IMR-90 (cell line): ENCODE data around the gene CYB5B. TPM values are rescaled to one million over a fixed set of nuclear protein-coding genes. Genes with fewer than 3 reads are reported as not detected.

Source experiments
- ATAC-seq: fragments of 200-7000 bp; cut with Tn5 transposase; 2 replicates; pipeline ENCODE4 v1.9.1; 2020; ENCODE audit warnings: low read depth, mild to moderate bottlenecking, moderate library complexity
- BruUV-seq: library from RNA; stranded (reverse); fragments of 400-500 nt; replicated peaks from 2 replicates; lab custom pipeline; 2021; lab: Mats Ljungman, UMichigan
- CTCF ChIA-PET: fragments of 300-600 bp; formaldehyde crosslinking; extraction: SDS; loops from one replicate; lab custom pipeline; 2021; ENCODE audit warnings: antibody characterized with exemption; lab: Yijun Ruan, JAX
- POLR2A ChIA-PET: fragments of 300-600 bp; sonication (Branson Sonifier 250); formaldehyde crosslinking; loops from one replicate; lab custom pipeline; 2022; ENCODE audit warnings: antibody characterized with exemption; ENCODE audit not compliant: unreplicated experiment; lab: Charles Lee
- DNase-seq: peaks from one replicate; pipeline ENCODE4 v3.0.0; 2013
- H2AFZ ChIP-seq: replicated peaks from 2 replicates; pipeline ENCODE3; 2013; ENCODE audit warnings: low read length, mild to moderate bottlenecking; ENCODE audit not compliant: poor library complexity
- H2AK5ac ChIP-seq: 2 replicates; pipeline ENCODE4 v1.6.1; 2013; ENCODE audit warnings: low read depth, low read length, inconsistent platforms
- H2AK9ac ChIP-seq: replicated peaks from 2 replicates; pipeline ENCODE3; 2013; ENCODE audit warnings: mild to moderate bottlenecking, low read depth, low read length, moderate library complexity; ENCODE audit not compliant: poor library complexity
- H2BK120ac ChIP-seq: 2 replicates; pipeline ENCODE4 v1.6.1; 2013; ENCODE audit warnings: low read depth, low read length, inconsistent platforms
- H2BK15ac ChIP-seq: 3 replicates; pipeline ENCODE4 v1.6.1; 2013; ENCODE audit warnings: low read depth, low read length, inconsistent platforms
- H2BK20ac ChIP-seq: 2 replicates; pipeline ENCODE4 v1.6.1; 2013; ENCODE audit warnings: low read depth, mild to moderate bottlenecking, inconsistent platforms, low read length, moderate library complexity
- H2BK5ac ChIP-seq: 2 replicates; pipeline ENCODE4 v1.6.1; 2013; ENCODE audit warnings: mild to moderate bottlenecking, low read depth, low read length, inconsistent platforms; ENCODE audit not compliant: poor library complexity, severe bottlenecking
- H3K14ac ChIP-seq: replicated peaks from 2 replicates; pipeline ENCODE4 v1.6.1; 2013; ENCODE audit warnings: low read depth, low read length, inconsistent platforms
- H3K18ac ChIP-seq: 2 replicates; pipeline ENCODE4 v1.6.1; 2013; ENCODE audit warnings: low read depth, low read length, control low read depth
- H3K23ac ChIP-seq: 2 replicates; pipeline ENCODE4 v1.6.1; 2013; ENCODE audit warnings: low read depth, low read length, inconsistent platforms
- H3K27ac ChIP-seq: 2 replicates; pipeline ENCODE4 v1.5.1; 2013; ENCODE audit warnings: mild to moderate bottlenecking, control low read depth, low read length; ENCODE audit not compliant: insufficient read depth
- H3K27me3 ChIP-seq: 2 replicates; pipeline ENCODE4 v1.6.1; 2013; ENCODE audit warnings: low read length; ENCODE audit not compliant: control insufficient read depth, insufficient read depth
- H3K36me3 ChIP-seq: 2 replicates; pipeline ENCODE4 v1.6.1; 2013; ENCODE audit warnings: low read length, mixed read lengths; ENCODE audit not compliant: control insufficient read depth, insufficient read depth
- H3K4ac ChIP-seq: 2 replicates; pipeline ENCODE4 v1.6.1; 2013; ENCODE audit warnings: low read depth, low read length, inconsistent platforms
- H3K4me1 ChIP-seq: 2 replicates; pipeline ENCODE4 v1.6.1; 2013; ENCODE audit warnings: low read length, mixed read lengths; ENCODE audit not compliant: control insufficient read depth, insufficient read depth
- H3K4me2 ChIP-seq: 2 replicates; pipeline ENCODE4 v1.6.1; 2013; ENCODE audit warnings: low read depth, mild to moderate bottlenecking, control low read depth, low read length, moderate library complexity
- H3K4me3 ChIP-seq: 2 replicates; pipeline ENCODE4 v1.5.1; 2013; ENCODE audit warnings: low read depth, mild to moderate bottlenecking, control low read depth, low read length, moderate library complexity; ENCODE audit not compliant: insufficient read depth
- H3K56ac ChIP-seq: 2 replicates; pipeline ENCODE4 v1.6.1; 2013; ENCODE audit warnings: low read length, inconsistent platforms; ENCODE audit not compliant: insufficient read depth; ENCODE audit errors: extremely low read depth
- H3K79me1 ChIP-seq, 2 experiments: 2 replicates each; pipeline ENCODE4 v1.6.1; 2013; ENCODE audit warnings: low read length in 2 of 2, inconsistent platforms in 1 of 2, low read depth in 1 of 2
- H3K9ac ChIP-seq: 2 replicates; pipeline ENCODE4 v1.6.1; 2013; ENCODE audit warnings: low read depth, low read length, control low read depth
- H3K9me1 ChIP-seq: 2 replicates; pipeline ENCODE4 v1.6.1; 2013; ENCODE audit warnings: low read length, inconsistent platforms; ENCODE audit not compliant: insufficient read depth
- H3K9me3 ChIP-seq: 2 replicates; pipeline ENCODE4 v1.6.1; 2013; ENCODE audit warnings: low read length; ENCODE audit not compliant: control insufficient read depth, insufficient read depth
- H4K20me1 ChIP-seq: 2 replicates; pipeline ENCODE4 v1.6.1; 2013; ENCODE audit warnings: low read length, inconsistent platforms; ENCODE audit not compliant: insufficient read depth
- H4K5ac ChIP-seq: 2 replicates; pipeline ENCODE4 v1.6.1; 2013; ENCODE audit warnings: mild to moderate bottlenecking, low read depth, low read length, control low read depth
- H4K8ac ChIP-seq, 2 experiments: 2 replicates each; pipeline ENCODE4 v1.6.1; 2013; ENCODE audit warnings: low read depth in 2 of 2, low read length in 2 of 2, control low read depth in 1 of 2, inconsistent platforms in 1 of 2
- H4K91ac ChIP-seq: 2 replicates; pipeline ENCODE4 v1.6.1; 2013; ENCODE audit warnings: low read depth, low read length, inconsistent platforms; ENCODE audit not compliant: insufficient read depth
- BHLHE40 ChIP-seq: fragments of 150-350 bp; IDR thresholded peaks from 2 replicates; pipeline ENCODE4 v1.6.1; 2016; ENCODE audit warnings: mild to moderate bottlenecking, low read depth, low read length
- FOS ChIP-seq: fragments of 150-350 bp; IDR thresholded peaks from 2 replicates; pipeline ENCODE4 v1.6.1; 2016; ENCODE audit warnings: low read depth, low read length
- MAFK ChIP-seq: IDR thresholded peaks from 2 replicates; pipeline ENCODE4 v1.6.1; 2012; ENCODE audit warnings: low read depth, low read length, improper control_type of control experiment
- MAZ ChIP-seq: IDR thresholded peaks from 2 replicates; pipeline ENCODE4 v1.6.1; 2012; ENCODE audit warnings: low read depth, mild to moderate bottlenecking, low read length, improper control_type of control experiment, moderate library complexity, borderline replicate concordance
- NFE2L2 ChIP-seq: fragments of 150-350 bp; IDR thresholded peaks from 2 replicates; pipeline ENCODE4 v1.6.1; 2016; ENCODE audit warnings: low read depth, mild to moderate bottlenecking, low read length
- WGBS, 2 experiments: methylation state at CpG; one replicate each; pipeline versions ENCODE4 v1.1.5 to v1.1.7; 2013; ENCODE audit warnings: missing lambda C conversion rate in 2 of 2; ENCODE audit not compliant: insufficient read length in 1 of 2; ENCODE audit errors: extremely low coverage in 2 of 2; 5-methylcytosine and 5-hydroxymethylcytosine counted together
- dilution Hi-C: fragments of 300-500 bp; cut with HindIII; formaldehyde crosslinking; loops from one replicate; pipeline ENCODE4 v1.14.3; 2018; ENCODE audit warnings: low sequenced_read_pairs; ENCODE audit not compliant: unreplicated experiment
- in situ Hi-C: fragments of 300-500 bp; cut with MboI; formaldehyde crosslinking; loops from 3 replicates; pipeline ENCODE4 v1.14.3; 2019; ENCODE audit warnings: low sequenced_read_pairs, inconsistent platforms, mixed read lengths
- intact Hi-C: fragments of 100-400 bp; cut with micrococcal nuclease; formaldehyde crosslinking; loops from 2 replicates; pipeline ENCODE4 v1.10.0; 2022
- polyA plus RNA-seq, 3 experiments: library from polyadenylated mRNA; depleted of rRNA; stranded (reverse); fragments of >200 nt; gene quantifications; 2 replicates each; pipeline ENCODE4 v1.2.3, GENCODE V29; 2012; ENCODE audit warnings: low replicate concordance in 1 of 3
- total RNA-seq: library from RNA; depleted of rRNA; stranded (reverse); fragments of >200 nt; gene quantifications from 2 replicates; pipeline ENCODE4 v1.2.3, GENCODE V29; 2012

Gene CYB5B
- total and polyA plus RNA-seq, 2 of the 4 experiments (the other 2 are of a cell fraction): 100 to 102 TPM

DNA sequence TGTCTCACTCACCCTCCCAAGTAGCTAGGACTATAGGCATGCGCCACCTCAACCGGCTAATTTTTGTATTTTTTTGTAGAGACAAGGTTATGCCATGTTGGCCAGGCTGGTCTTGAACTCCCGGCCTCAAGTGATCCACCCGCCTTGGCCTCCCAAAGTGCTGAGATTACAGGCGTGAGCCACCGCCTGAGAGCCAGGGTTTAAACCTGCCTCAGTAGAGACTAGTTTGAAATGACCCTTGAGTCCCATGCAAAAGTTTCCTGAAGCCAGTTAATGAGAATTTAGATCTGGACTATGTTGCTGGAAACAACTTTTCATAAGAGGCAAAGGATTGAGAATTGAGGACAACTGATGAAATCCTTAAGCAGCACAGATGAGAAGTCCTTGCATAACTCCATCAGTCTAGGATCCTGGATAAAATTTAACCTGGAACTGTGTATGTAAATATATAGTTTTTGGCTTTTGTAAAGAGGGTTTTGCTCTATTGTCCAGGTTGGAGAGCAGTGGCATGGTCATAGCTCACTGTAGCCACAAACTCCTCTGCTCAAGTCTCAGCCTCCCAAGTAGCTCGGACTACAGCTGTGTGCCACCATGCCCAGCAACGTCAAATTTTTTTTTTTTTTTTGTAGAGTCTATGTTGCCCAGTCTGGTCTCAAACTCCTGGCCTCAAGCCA lies 43.2 kb downstream of the CYB5B start:
- no peak overlapping the region for H4K5ac ChIP-seq
- no peak overlapping the region for H2BK120ac ChIP-seq
- no peak overlapping the region for H3K4me3 ChIP-seq
- no peak overlapping the region for H3K4me2 ChIP-seq
- H2BK5ac ChIP-seq: no peak overlapping the region
- peaks cover 2% of the 10 kb centered on the region; the same call in 1 of the 2 replicates for H3K9me1 ChIP-seq
- no peak overlapping the region for H2AFZ ChIP-seq
- H2BK15ac ChIP-seq: no peak overlapping the region
- H3K14ac ChIP-seq: no peak overlapping the region
- ChIA-PET CTCF (no interaction called here), POLR2A (no interaction called here)
- no peak overlapping the region; the same call in 1 of the 2 replicates for H2AK5ac ChIP-seq
- no peak overlapping the region for H3K9ac ChIP-seq
- H3K9me3 ChIP-seq: no peaks in the 10 kb centered on the region
- no peak overlapping the region for H4K91ac ChIP-seq
- no peak overlapping the region for H3K56ac ChIP-seq
- H3K4ac ChIP-seq: no peak overlapping the region
- intact Hi-C loops: loop anchor here (5.0 kb wide), 1 partner anchor 100 kb away; the partner anchor contains the start of gene NFAT5
- no peak for TF ChIP-seq NFE2L2
- no peak for TF ChIP-seq BHLHE40
- TF ChIP-seq MAFK: no peak
- no peak for TF ChIP-seq MAZ
- no peak for TF ChIP-seq FOS
- no peak overlapping the region for H3K27ac ChIP-seq
- no peak overlapping the region for H4K8ac ChIP-seq
- no peak overlapping the region for H2BK20ac ChIP-seq
- no TSS peak for BruUV-seq
- H4K20me1 ChIP-seq: no peaks in the 10 kb centered on the region
- dilution Hi-C loops: no loop called here
- H2AK9ac ChIP-seq: no peak overlapping the region
- H3K18ac ChIP-seq: no peak overlapping the region
- in situ Hi-C loops: no loop called here
- H3K27me3 ChIP-seq: no peaks in the 10 kb centered on the region
- no peak overlapping the region for H3K23ac ChIP-seq
- peaks cover 10% of the 10 kb centered on the region for H3K4me1 ChIP-seq
- H3K36me3 ChIP-seq: peaks cover 3% of the 10 kb centered on the region; the same call in 1 of the 2 replicates
- DNase-seq (no peak), ATAC-seq (no peak)
- H3K79me1 ChIP-seq: peaks cover 6 to 15% of the 10 kb centered on the region in 2 experiments; a peak in 3 of 4 replicates
- 75% methylated on average over 4 of the region's 8 CpGs; no CpG with 5 or more reads in 1 of the 2 experiments for WGBS, 2 experiments
